GM23338 (cell line): ENCODE data around the gene KLHL1.
A peak's percentile ranks its signal among the peaks of the same experiment; 100 is the strongest.

Experiments
- JUNB ChIP-seq: IDR thresholded peaks from one replicate; pipeline ENCODE4 v1.6.1; 2016; ENCODE audit warnings: antibody characterized with exemption; ENCODE audit not compliant: unreplicated experiment
- ZNF331 ChIP-seq: fragments of 250-450 bp; sonication (Bioruptor Pico); IDR thresholded peaks from 2 replicates; pipeline ENCODE4 v1.5.0; 2020; ENCODE audit warnings: low read depth, mild to moderate bottlenecking, moderate library complexity
- TF ChIP-seq, protein P1 (sequence below), 2 experiments: fragments of 200-600 bp in 1 of 2; sonication (generic) in 1 of 2; conservative IDR thresholded peaks; 2 replicates each; pipeline versions ENCODE4 v1.5.1 to v1.6.1; 2016 to 2017; ENCODE audit warnings: antibody characterized with exemption in 2 of 2, low read depth in 2 of 2, mild to moderate bottlenecking in 2 of 2, moderate library complexity in 1 of 2

GRCh38 chr13:69935043-69935442, 173.2 kb downstream of the KLHL1 start:
- TF ChIP-seq ZNF331 (CRISPR knock-in tag) (no peak), JUNB (no peak)
- TF ChIP-seq, protein P1, sequence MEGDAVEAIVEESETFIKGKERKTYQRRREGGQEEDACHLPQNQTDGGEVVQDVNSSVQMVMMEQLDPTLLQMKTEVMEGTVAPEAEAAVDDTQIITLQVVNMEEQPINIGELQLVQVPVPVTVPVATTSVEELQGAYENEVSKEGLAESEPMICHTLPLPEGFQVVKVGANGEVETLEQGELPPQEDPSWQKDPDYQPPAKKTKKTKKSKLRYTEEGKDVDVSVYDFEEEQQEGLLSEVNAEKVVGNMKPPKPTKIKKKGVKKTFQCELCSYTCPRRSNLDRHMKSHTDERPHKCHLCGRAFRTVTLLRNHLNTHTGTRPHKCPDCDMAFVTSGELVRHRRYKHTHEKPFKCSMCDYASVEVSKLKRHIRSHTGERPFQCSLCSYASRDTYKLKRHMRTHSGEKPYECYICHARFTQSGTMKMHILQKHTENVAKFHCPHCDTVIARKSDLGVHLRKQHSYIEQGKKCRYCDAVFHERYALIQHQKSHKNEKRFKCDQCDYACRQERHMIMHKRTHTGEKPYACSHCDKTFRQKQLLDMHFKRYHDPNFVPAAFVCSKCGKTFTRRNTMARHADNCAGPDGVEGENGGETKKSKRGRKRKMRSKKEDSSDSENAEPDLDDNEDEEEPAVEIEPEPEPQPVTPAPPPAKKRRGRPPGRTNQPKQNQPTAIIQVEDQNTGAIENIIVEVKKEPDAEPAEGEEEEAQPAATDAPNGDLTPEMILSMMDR (conservative IDR thresholded peaks at IDR 0.05; ENCODE audit: low read depth in 2 of 2): peak; percentile 38 to 54
